ENCODE data around the gene CAB39L.

The CAB39L gene

DNA sequence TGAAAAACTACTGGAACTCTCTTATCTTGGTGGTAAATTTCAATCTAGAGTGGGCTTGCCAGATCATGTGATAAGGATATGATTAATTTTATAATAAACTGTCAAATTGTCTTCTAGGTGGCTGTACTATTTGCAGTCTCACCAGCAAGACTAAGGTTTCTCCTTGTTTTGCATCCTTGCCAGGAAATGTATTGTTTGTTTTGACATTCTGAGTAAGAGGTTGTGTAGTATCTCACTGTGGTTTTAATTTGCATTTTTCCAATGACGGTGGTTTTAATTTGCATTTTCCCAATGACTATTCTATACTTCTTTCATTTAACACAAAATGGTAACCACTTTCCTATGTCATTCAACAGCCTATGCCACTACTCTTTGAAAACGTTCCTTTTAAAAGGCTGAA is 2.0 kb downstream of the CAB39L start:
- DNase-seq (ENCODE audit: low read depth) = no peak

GRCh38 chr13:49441312-49441711 is 2.6 kb downstream of the CAB39L start:
- no peak for DNase-seq (ENCODE audit: low read depth)

DNA sequence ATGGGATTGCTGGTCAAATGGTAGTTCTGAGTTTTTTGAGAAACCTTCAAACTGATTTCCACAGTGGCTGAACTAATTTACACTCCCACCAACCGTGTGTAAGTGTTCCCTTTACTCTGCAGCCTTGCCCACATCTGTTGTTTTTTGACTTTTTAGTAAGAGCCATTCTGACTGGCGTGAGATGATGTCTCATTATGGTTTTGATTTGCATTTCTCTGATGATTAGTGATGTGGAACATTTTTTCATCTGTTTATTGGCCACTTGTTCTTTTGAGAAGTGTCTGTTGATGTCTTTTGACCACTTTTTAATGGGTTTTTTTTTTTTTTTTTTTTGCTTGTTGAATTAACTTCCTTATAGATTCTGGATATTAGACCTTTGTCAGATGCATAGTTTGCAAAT is 4.3 kb downstream of the CAB39L start:
- DNase-seq (ENCODE audit: low read depth) = no peak

DNA sequence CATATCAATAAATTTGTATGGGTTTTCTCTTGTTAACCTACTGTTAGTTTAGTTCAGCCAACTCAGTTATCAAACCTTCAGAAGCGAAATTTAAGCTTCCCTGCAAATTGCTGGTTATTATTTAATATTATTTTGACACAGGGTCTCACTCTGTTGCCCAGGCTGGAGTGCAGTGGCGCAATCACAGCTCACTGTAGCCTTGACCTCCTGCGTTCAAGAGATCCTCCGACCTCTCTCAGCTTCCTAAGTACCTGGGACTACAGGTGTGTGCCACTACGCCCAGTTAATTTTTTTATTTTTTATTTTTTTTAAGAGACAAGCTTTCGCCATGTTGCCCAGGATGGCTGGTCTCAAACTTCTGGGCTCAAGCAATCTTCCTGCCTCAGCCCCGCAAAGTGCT is 6.2 kb downstream of the CAB39L start:
- DNase-seq (ENCODE audit: low read depth) = no peak

DNA sequence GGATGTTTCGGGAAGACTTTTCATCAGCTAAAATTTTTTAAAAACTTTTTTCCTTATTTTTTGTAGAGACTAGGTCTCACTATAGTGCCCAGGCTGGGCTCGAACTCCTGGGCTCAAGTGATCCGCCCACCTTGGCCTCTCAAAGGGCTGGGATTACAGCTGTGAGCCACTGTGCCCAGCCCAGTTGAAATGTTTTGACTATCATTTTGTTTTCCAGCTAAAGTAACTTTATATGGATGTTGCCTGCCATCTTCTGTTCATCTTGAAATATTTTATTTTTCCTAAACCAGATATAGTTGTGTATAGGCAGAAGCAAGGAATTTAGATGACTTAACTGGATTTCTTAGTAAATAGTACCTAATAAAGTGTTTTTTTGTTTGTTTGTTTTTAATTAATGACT is 7.0 kb downstream of the CAB39L start:
- no peak for DNase-seq (ENCODE audit: low read depth)

- no peak for DNase-seq (ENCODE audit: low read depth)
Measured at GRCh38 chr13:49435992-49436391, 7.9 kb downstream of the CAB39L start.

DNA sequence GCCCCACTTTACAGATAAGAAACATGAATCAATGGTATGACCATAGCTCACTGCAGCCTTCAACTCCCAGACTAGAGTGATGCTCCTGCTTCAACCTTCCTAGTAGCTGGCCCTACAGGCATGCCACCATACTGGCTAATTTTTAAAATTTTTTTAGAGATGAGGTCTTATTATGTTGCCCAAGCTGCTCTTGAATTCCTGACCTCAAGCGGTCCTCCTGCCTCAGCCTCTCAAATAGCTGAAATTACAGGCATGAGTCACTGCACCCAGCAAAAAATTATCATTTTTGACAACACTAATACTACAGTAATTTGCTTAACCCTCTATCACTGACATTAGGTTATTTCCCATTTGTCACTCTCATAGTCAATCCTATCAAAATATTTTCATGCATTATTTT is 14.7 kb downstream of the CAB39L start:
- DNase-seq (ENCODE audit: low read depth) = no peak

- DNase-seq (ENCODE audit: low read depth) = no peak
Measured at GRCh38 chr13:49428041-49428763, 15.7 kb downstream of the CAB39L start.

DNA sequence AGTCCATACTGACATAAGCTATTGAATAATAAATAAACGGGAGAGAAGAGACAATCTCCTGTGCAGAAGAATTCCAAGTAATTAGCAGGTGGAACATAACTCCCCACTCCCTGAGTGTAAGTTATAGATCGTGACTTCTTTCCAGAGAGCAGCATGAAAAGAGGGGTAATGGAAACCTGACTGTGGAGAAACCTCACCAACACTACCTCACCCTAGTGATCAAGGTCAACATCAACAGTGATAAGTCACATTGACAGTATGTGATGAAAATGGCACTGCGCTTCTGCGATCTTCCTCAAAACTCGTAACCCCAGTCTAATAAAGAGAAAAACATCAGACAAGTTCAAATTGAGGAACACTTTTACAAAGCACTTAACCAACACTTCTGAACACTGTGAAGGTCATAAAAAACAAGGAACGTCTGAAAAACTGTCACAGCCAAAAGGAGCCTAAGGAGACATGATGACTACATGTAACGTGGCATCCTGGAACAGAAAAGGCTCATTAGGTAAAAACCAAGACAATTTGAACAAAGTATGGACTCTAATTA is 19.8 kb downstream of the CAB39L start:
- no peak for DNase-seq (ENCODE audit: low read depth)

- DNase-seq (ENCODE audit: low read depth) = no peak
Measured at GRCh38 chr13:49421391-49421790, 22.5 kb downstream of the CAB39L start.

- no peak for DNase-seq (ENCODE audit: low read depth)
Measured at GRCh38 chr13:49419276-49419675, 24.6 kb downstream of the CAB39L start.

- no peak for DNase-seq (ENCODE audit: low read depth)
Measured at GRCh38 chr13:49418206-49418605, 25.7 kb downstream of the CAB39L start.

DNA sequence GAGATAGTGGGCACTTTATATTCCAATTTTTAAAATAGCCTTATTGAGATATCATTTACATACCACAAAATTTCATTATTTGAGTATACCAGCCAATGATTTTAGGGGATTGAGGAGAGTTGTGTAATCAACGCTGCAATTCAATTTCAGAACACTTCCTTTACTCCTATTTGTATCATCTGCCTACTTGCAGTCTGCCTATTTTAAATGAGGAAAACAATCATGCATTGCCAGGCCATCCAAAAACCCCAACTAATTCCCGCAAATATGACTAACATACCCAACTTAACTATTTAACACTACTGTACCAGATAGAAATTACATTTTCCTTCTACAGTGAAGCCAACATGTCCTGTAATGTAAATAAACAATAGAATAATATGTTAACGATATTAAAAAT is 26.7 kb downstream of the CAB39L start:
- no peak for DNase-seq (ENCODE audit: low read depth)

DNA sequence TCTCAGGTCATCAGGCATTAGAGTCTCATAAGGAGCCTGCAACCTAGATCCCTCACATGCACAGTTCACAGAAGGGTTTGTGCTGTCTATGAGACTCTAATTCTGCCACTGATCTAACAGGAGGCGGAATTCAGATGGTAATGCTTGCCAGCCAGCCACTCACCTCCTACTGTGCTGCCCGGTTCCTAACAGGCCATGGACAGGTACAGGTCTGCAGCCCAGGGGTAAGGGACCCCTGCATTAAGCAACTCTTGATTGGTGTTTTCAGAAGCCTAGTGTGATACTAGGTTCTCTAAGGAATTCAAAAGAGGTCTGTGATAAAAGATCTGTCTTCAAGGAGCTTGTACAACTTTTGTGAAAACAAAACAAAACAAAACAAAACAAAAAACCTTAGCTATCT is 31.1 kb downstream of the CAB39L start:
- no peak for DNase-seq (ENCODE audit: low read depth)

- DNase-seq (ENCODE audit: low read depth) = no peak
Measured at GRCh38 chr13:49411353-49411752, 32.5 kb downstream of the CAB39L start.

DNA sequence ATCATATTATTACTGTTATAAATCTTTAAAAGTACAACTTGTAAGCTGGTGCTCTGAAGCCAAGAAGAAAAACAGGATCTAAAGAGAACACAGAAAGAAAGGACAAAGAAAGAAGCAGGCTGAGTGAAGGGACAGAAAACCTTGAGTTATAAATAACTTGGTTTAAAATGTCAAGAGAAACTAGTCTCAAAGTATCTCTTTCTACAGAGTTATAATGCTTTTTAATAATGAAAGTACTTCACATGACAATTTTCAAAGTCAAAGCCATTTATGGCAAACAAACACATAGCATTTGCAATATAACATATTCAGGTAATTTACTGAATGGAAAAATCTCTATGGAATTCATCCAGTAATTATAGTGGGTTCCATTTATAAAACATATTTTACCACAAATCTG is 33.4 kb downstream of the CAB39L start:
- DNase-seq (ENCODE audit: low read depth) = no peak

DNA sequence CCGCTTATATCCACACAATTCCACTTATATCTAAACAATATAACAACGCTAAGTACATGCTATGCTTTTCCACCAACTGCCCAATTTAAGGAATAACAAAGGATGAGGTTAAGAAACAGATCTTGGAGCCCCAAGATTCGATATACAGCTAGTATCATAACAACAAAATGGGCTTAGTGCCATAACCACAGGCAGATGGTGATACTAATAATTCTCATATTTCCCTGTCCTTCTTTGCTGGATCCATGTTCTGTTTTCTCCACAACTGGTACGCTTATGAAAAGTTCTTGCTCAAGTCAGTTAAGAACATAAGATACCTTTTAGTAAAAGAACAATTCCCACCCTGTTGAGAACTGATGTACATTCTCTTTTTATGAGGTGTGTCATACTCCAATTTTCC is 33.9 kb downstream of the CAB39L start:
- no peak for DNase-seq (ENCODE audit: low read depth)

DNA sequence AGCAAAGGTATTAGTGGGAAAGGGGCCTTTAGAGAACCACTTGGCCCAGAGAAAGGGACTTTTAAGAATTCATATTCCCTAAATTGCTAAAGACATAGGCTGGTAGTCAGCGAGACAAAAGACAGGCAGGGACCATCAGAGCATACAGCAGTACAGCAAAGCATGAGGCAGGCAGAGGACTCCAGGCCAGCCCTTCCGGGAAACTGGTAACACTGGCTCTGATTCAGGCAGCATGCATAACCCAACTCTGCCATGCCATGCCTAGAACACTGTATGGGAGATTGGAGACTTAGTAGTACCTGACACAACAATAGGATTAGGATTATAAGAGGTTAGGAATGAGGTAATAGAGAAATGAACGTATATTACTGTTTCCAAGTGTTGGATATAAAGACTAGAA is 34.9 kb downstream of the CAB39L start:
- no peak for DNase-seq (ENCODE audit: low read depth)

DNA sequence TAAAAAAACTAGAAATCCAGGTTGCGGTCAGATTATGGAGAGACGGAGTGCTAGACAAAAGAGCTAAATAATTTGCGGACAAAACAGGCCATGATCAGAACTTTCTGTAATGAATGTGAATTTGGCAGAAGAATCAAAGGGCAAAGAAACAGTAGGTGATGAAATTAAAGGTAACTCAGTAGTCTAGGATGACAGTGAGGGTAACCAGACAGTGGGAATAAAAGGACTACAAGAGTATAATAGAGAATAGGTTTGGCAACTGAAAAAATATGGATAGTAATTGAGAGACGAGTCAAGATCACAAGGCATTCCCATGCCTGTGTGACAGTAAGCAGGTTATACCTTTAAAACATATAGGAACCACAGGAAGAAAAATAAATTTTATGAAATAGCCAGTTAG is 35.9 kb downstream of the CAB39L start:
- DNase-seq (ENCODE audit: low read depth) = no peak

DNA sequence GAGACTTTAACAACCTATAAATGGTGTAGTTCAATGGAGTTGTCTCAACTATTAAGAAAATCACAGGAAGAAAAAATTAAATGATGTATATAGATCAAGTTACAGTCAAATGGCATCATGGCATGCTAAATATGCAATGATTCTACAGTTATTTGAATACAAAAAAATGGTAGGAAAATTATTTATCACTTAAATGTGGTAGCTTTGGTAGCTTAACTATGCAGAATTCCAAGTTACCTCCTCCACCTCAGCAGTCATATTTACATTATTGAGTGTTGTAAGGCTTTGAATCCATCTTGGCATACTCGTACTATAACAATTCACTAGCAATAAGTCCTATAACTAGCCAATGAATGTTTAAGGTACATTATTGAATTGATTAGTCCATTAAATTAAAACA is 36.8 kb downstream of the CAB39L start:
- DNase-seq (ENCODE audit: low read depth) = no peak

DNA sequence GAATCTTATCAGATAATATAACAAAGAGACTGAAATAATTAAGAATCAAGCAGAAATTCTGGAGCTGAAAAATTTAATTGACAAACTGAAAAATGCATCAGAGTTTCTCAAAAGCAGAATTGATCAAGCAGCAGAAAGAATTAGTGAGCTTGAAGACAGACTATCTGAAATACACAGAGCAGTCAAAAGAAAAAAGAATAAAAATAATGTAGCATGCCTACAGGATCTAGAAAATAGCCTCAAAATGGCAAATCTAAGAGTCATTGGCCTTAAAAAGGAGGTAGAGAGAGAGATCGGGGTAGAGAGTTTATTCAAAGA is 39.2 kb downstream of the CAB39L start:
- DNase-seq (ENCODE audit: low read depth) = no peak

GRCh38 chr13:49403996-49404702 is 39.7 kb downstream of the CAB39L start:
- DNase-seq (ENCODE audit: low read depth) = no peak

DNA sequence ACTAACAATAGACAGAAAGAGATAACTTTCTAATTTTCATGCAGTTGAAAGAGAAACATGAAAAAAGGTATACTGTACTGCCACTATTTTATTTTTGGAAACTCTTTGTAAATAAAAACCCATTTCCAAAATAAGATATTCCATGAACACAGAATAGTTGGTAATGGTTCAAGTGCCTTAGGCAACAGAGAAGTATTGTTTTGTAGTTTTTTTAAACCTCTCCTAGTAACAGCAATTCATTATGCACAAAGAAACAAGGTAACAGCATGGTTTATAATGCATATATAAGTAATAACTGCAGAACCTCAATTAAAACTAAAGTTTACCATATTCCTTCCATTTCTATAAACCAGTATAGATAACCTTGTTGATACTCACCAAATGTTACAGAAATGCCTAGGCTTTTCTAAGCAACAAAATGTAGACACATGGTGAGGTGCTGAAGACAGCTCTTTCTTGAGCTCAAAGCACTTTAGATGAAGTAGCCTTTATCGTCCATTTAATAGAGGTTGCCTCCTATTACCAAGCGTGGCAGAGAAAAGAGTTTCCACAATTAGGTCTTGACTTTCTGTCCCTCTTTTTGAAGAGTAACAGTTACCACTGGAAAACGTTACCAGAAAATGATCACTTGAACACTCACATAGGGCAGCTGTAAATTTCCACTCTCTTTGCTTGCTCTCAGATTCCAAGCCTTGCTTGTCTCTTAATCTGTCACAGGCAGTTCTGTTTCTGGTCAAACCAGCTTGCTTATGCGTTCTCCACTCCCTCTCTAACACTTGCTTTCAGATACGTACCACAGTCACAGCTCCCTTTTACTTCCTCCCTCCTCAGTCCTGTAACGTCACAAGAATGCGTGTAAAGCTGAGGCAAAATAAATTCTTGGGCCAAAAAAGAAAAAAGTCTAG is 42.9 kb downstream of the CAB39L start:
- no peak for DNase-seq (ENCODE audit: low read depth)

All from activated gamma-delta T cell treated with anti-CD3 and anti-CD28 coated beads, Interleukin-2, amount 50 U/mL, for 16 hours (primary cell).